HepG2 (cell line): ENCODE results near the gene DNAJC21. TPM values are rescaled to one million over a fixed set of nuclear protein-coding genes. Genes with fewer than 3 reads are reported as not detected.

Experiments used
- HINFP ChIP-seq: sonication (generic); formaldehyde crosslinking; IDR thresholded peaks from 2 replicates; pipeline ENCODE4 v1.4.0; 2020; ENCODE audit warnings: low read depth, mild to moderate bottlenecking, missing genetic modification reagents
- MED8 ChIP-seq: sonication (generic); formaldehyde crosslinking; IDR thresholded peaks from 2 replicates; pipeline ENCODE4 v1.8.1; 2023; ENCODE audit warnings: mild to moderate bottlenecking, missing genetic modification reagents; ENCODE audit not compliant: insufficient replicate concordance
- PCBP2 ChIP-seq: fragments of 200-400 bp; formaldehyde crosslinking; optimal IDR thresholded peaks from 2 replicates; pipeline ENCODE3; 2018; ENCODE audit warnings: low read length, low read depth; ENCODE audit not compliant: poor library complexity, severe bottlenecking
- POLR2A ChIP-seq, 2 experiments: IDR thresholded peaks; 2 replicates each; pipeline ENCODE4 v1.6.1; 2011; ENCODE audit warnings: low read depth in 2 of 2, low read length in 2 of 2, mild to moderate bottlenecking in 1 of 2, moderate library complexity in 1 of 2; ENCODE audit not compliant: insufficient read depth in 1 of 2
- POLR2AphosphoS2 ChIP-seq: IDR thresholded peaks from 2 replicates; pipeline ENCODE4 v1.6.1; 2011; ENCODE audit warnings: low read depth, low read length, improper control_type of control experiment
- RBFOX2 ChIP-seq: fragments of 200-400 bp; formaldehyde crosslinking; IDR thresholded peaks from 2 replicates; pipeline ENCODE4 v1.6.1; 2017; ENCODE audit warnings: low read depth, mild to moderate bottlenecking, low read length
- SIX4 ChIP-seq: sonication (generic); formaldehyde crosslinking; IDR thresholded peaks from 2 replicates; pipeline ENCODE4 v1.4.0; 2020; ENCODE audit warnings: missing genetic modification reagents
- SNAI1 ChIP-seq: sonication (generic); formaldehyde crosslinking; IDR thresholded peaks from 2 replicates; pipeline ENCODE4 v1.5.0; 2020; ENCODE audit warnings: mild to moderate bottlenecking, missing genetic modification reagents, borderline replicate concordance
- SNAPC2 ChIP-seq: sonication (generic); formaldehyde crosslinking; IDR thresholded peaks from 2 replicates; pipeline ENCODE4 v1.8.1; 2022; ENCODE audit warnings: mild to moderate bottlenecking, missing genetic modification reagents
- THAP9 ChIP-seq: sonication (generic); formaldehyde crosslinking; IDR thresholded peaks from 2 replicates; pipeline ENCODE4; 2020; ENCODE audit warnings: missing genetic modification reagents, mild to moderate bottlenecking, borderline replicate concordance
- ZBTB46 ChIP-seq: sonication (generic); formaldehyde crosslinking; IDR thresholded peaks from 2 replicates; pipeline ENCODE4 v1.4.0; 2020; ENCODE audit warnings: mild to moderate bottlenecking, missing genetic modification reagents, borderline replicate concordance
- ZNF18 ChIP-seq: sonication (generic); formaldehyde crosslinking; IDR thresholded peaks from 2 replicates; pipeline ENCODE4 v1.8.0; 2022; ENCODE audit warnings: mild to moderate bottlenecking, missing genetic modification reagents; ENCODE audit not compliant: insufficient replicate concordance
- ZNF253 ChIP-seq: sonication (generic); formaldehyde crosslinking; IDR thresholded peaks from 2 replicates; pipeline ENCODE4 v1.8.0; 2022; ENCODE audit warnings: mild to moderate bottlenecking, missing genetic modification reagents, borderline replicate concordance
- ZNF3 ChIP-seq: IDR thresholded peaks from 2 replicates; pipeline ENCODE4 v1.7.0; 2017; ENCODE audit warnings: inconsistent platforms
- ZNF354B ChIP-seq: sonication (generic); formaldehyde crosslinking; IDR thresholded peaks from 2 replicates; pipeline ENCODE4 v1.8.0; 2022; ENCODE audit warnings: mild to moderate bottlenecking, missing genetic modification reagents
- ZNF574 ChIP-seq: sonication (generic); formaldehyde crosslinking; IDR thresholded peaks from 2 replicates; pipeline ENCODE4 v1.4.0; 2020; ENCODE audit warnings: missing genetic modification reagents
- ZSCAN12 ChIP-seq: sonication (generic); formaldehyde crosslinking; IDR thresholded peaks from 2 replicates; pipeline ENCODE4 v1.9.0; 2021; ENCODE audit warnings: mild to moderate bottlenecking, missing genetic modification reagents
- polyA plus RNA-seq, 8 experiments: library from polyadenylated mRNA; depleted of rRNA in 3 of 8; stranded (reverse) in 7 of 8; unstranded in 1 of 8; fragments of >200 nt; fragmentation: Illumina TruSeq in 4 of 8; extraction: Trizol in 4 of 8; gene quantifications; 2 replicates each; pipeline versions ENCODE4 v1.2.1 to v1.2.3, GENCODE V29; 2011 to 2016; ENCODE audit warnings: low read depth in 4 of 8, missing spikeins in 1 of 8, mixed read lengths in 1 of 8; ENCODE audit not compliant: insufficient read depth in 1 of 8
- total RNA-seq, 5 experiments: library from RNA; depleted of rRNA; stranded (reverse); fragments of >200 nt; fragmentation: Illumina TruSeq; extraction: Trizol; gene quantifications; 2 replicates each; pipeline ENCODE4 v1.2.3, GENCODE V29; 2016; ENCODE audit warnings: low read depth in 1 of 5

The DNAJC21 gene
- total and polyA plus RNA-seq, 2 of the 13 experiments (the other 11 are each of a cell fraction or from before 2014, with no cell fraction given), result 10.9 to 41.6 TPM

GRCh38 chr5:34929720-34930461, 532 bp downstream of the DNAJC21 start (continued):
- TF ChIP-seq ZBTB46 (CRISPR knock-in tag) (no peak), ZNF253 (CRISPR knock-in tag) (peak; percentile 54; the same call in 1 of the 2 replicates), SNAPC2 (CRISPR knock-in tag) (no peak), PCBP2 (no peak), SIX4 (CRISPR knock-in tag) (no peak), ZNF3 (CRISPR knock-in tag) (no peak), ZNF354B (CRISPR knock-in tag) (no peak), POLR2A (IDR thresholded peaks at IDR 0.05; ENCODE audit: insufficient read depth in 1 of 2, low read depth in 2 of 2, low read length in 2 of 2) (peak; percentile 56 to 63; a peak in 3 of 4 replicates), MED8 (CRISPR knock-in tag) (peak; percentile 44), THAP9 (CRISPR knock-in tag) (no peak), ZSCAN12 (CRISPR knock-in tag) (no peak), HINFP (CRISPR knock-in tag) (no peak), POLR2AphosphoS2 (no peak), ZNF574 (peak; percentile 64), RBFOX2 (peak; percentile 83), ZNF18 (CRISPR knock-in tag) (no peak), SNAI1 (CRISPR knock-in tag) (peak; percentile 50; the same call in 1 of the 2 replicates)
